ENCODE measurements around the gene KHDC1.

- TF ChIP-seq POLR2A (IDR thresholded peaks at IDR 0.05) (no peak), CTCF (IDR thresholded peaks at IDR 0.05) (no peak), POLR2AphosphoS5 (IDR thresholded peaks at IDR 0.05; ENCODE audit: insufficient read depth in 1 of 2, low read depth in 1 of 2) (no peak)
Measured at GRCh38 chr6:73290435-73290834, 27.4 kb upstream of the KHDC1 start.
